T47D (cell line): ENCODE measurements around the gene RBM43.

Experiments used
- DNase-seq, 2 experiments: peaks; one replicate each; pipeline versions ENCODE4 v3.0.0 to v3.0.0-alpha.2; 2011 to 2012; ENCODE audit warnings: low read depth in 1 of 2, low spot score in 1 of 2
- JUND ChIP-seq: IDR thresholded peaks from 2 replicates; pipeline ENCODE4 v1.6.1; 2012; ENCODE audit warnings: low read depth
- in situ Hi-C: cut with HindIII; loops from 2 replicates; pipeline ENCODE4 v1.10.0; 2016; ENCODE audit warnings: low sequenced_read_pairs, low pct_unique_long_range_greater_than_20kb

RBM43 gene

GRCh38 chr2:151198645-151199044 is 63.0 kb downstream of the RBM43 start:
- DNase-seq: no peak
- no peak for TF ChIP-seq JUND
- in situ Hi-C loops: no loop called here
